ENCODE measurements around the gene MYH16.
"Not testable (repeated sequence)": the region's sequence is repeated elsewhere in the genome, so short reads cannot be mapped to it uniquely, and the experiment has no call there.

Gene MYH16

DNA sequence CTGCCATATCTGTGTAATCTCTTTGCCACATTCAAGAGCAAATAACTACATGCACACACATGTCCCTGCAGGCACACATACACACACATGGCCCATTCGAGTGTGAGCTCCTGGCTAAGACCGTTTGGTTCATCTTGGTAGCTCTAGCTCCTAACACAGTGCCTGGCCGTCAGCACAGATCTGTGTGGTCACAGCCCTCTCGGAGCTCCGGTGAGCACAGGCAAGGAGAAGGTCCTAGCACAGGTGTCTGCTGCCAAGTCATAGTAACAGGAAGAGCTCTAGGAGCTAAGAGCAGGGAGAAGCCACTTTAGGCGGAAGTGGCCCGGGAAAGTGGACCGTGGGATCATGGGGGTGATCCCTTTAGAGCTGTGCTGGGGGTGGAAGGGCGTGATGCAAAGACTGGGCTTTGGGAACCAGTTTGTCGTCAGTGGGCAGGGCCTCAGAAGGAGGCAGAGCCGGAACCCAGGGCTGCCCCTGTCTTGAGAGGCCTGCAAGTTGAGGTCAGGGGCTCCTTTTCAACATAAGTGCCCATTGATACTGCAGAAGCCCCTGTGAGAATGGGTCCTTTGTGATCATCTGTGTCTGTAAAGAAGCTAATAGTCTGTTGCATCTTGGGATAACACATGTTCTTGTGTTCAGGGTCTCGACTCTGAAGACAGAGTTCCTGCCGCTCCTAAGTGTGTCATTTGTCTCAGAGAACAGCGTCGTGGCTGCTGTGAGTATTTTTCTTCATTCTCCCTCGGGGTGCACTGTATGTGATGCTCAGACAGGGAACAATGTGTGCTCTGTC lies 85.3 kb downstream of the MYH16 start:
- peaks cover 75% of the 10 kb centered on the region for H3K36me3 ChIP-seq
- H3K9me3 ChIP-seq (ENCODE audit: severe bottlenecking), result no peaks in the 10 kb centered on the region
- TF ChIP-seq, protein P1, sequence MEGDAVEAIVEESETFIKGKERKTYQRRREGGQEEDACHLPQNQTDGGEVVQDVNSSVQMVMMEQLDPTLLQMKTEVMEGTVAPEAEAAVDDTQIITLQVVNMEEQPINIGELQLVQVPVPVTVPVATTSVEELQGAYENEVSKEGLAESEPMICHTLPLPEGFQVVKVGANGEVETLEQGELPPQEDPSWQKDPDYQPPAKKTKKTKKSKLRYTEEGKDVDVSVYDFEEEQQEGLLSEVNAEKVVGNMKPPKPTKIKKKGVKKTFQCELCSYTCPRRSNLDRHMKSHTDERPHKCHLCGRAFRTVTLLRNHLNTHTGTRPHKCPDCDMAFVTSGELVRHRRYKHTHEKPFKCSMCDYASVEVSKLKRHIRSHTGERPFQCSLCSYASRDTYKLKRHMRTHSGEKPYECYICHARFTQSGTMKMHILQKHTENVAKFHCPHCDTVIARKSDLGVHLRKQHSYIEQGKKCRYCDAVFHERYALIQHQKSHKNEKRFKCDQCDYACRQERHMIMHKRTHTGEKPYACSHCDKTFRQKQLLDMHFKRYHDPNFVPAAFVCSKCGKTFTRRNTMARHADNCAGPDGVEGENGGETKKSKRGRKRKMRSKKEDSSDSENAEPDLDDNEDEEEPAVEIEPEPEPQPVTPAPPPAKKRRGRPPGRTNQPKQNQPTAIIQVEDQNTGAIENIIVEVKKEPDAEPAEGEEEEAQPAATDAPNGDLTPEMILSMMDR (IDR thresholded peaks at IDR 0.05; ENCODE audit: low read depth, low read length), result no peak
- no peaks in the 10 kb centered on the region for H3K27me3 ChIP-seq (ENCODE audit: insufficient read depth, low read depth, severe bottlenecking)
- no peak for DNase-seq
- H3K4me3 ChIP-seq (ENCODE audit: low read depth, low read length), result no peak overlapping the region
- no peak overlapping the region for H3K27ac ChIP-seq

DNA sequence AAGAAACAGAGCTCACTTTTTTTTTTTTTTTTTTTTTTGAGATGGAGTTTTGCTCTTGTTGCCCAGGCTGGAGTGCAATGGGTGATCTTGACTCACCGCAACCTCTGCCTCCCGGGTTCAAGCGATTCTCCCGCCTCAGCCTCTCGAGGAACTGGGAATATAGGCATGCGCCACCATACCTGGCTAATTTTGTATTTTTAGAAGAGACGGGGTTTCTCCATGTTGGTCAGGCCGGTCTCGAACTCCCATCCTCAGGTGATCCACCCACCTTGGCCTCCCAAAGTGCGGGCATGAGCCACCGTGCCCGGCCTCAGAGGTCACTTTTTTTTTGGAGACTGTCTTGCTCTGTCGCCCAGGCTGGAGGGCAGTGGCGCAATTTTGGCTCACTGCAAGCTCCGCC lies 85.9 kb downstream of the MYH16 start:
- peaks cover 75% of the 10 kb centered on the region for H3K36me3 ChIP-seq
- H3K9me3 ChIP-seq (ENCODE audit: severe bottlenecking); DNase-seq; H3K4me3 ChIP-seq (ENCODE audit: low read depth, low read length); H3K27me3 ChIP-seq (ENCODE audit: insufficient read depth, low read depth, severe bottlenecking); H3K27ac ChIP-seq: not testable (repeated sequence)

DNA sequence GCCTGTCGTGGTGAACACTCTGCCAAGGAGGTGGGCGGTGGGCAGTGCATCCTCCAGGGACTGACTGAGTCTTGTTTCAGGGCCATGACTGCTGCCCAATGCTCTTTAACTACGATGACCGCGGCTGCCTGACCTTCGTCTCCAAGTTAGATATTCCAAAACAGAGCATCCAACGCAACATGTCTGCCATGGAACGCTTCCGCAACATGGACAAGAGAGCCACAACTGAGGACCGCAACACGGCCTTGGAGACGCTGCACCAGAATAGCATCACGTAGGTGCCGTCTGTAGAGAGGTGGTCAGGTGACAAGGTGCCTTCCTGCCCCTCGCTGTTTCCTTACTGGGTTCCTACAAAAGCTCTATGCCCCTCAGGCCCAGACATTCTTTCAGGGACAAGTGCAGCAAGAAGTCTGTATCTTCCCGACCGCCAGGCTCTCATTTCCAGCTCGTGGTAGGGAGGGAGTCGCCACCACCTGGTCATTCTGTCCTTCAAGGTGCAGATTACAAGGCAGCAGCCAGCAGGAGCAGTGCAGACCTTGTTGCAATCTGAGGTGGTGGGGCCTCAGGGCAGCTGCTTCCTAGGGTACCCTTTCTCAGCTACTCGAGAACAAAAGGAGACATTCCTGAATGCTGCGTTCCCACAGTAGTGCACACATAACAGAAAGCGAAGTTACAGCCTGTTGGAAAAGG lies 87.0 kb downstream of the MYH16 start:
- H3K27ac ChIP-seq, result no peak overlapping the region
- H3K27me3 ChIP-seq (ENCODE audit: insufficient read depth, low read depth, severe bottlenecking), result no peaks in the 10 kb centered on the region
- DNase-seq, result peak; percentile 27
- TF ChIP-seq, protein P1 (IDR thresholded peaks at IDR 0.05; ENCODE audit: low read depth, low read length), result peak; percentile 38; the same call in 1 of the 2 replicates
- no peak overlapping the region for H3K4me3 ChIP-seq (ENCODE audit: low read depth, low read length)
- H3K36me3 ChIP-seq, result peaks cover 73% of the 10 kb centered on the region
- no peaks in the 10 kb centered on the region for H3K9me3 ChIP-seq (ENCODE audit: severe bottlenecking)
